Measurements from ENCODE around the gene IQCK.

DNA sequence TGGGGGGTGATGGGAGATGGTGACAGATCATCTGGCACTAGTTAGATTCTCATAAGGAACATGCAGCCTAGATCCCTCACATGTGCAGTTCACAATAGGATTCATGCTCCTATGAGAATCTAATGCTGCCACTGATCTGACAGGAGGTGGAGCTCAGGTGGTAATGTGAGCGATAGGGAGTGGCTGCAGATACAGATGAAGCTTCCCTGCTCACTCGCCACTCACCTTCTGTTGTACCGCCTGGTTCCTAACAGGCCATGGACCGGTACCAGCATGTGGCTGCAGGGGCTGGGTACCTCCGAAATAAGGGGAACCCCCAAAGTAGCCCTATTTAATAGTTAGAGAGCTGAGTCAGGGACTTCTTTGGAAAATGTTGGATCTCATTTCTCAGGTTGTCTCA, 106.1 kb downstream of the IQCK start:
- TF ChIP-seq CTCF (IDR thresholded peaks at IDR 0.05), result no peak
- no peak for TF ChIP-seq POLR2AphosphoS5 (IDR thresholded peaks at IDR 0.05)

Data from stomach (tissue), 4 donors.